HG03457 (cell line): ENCODE results near the gene XPNPEP1.

Experiments used
- ATAC-seq: cut with Tn5 transposase; IDR thresholded peaks from one replicate; pipeline ENCODE4 v1.9.1; 2021; ENCODE audit warnings: moderate number of reproducible peaks; ENCODE audit not compliant: unreplicated experiment

The XPNPEP1 gene

GRCh38 chr10:109820620-109821405 is 102.5 kb downstream of the XPNPEP1 start:
- no peak for ATAC-seq

DNA sequence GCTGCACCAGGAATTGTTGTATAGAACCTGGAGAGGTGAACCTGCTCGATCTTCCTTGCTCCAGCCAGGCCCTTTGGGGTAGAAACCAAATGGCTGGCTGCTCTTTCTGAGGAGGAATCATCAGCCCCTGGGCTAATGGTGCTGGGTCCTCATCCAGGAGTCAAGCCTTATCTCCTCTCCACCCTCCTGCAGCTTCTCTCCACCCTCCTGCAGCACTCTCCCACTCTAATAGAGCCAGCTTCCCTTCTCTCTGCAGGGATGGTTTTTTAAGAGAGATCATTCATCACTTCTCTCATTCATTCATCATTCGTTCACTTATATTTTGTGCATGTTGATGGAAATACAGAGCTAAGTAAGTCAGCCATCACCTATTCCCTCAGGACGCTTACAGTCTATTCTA is 103.5 kb downstream of the XPNPEP1 start:
- no peak for ATAC-seq
